Activated CD4-positive, alpha-beta T cell treated with anti-CD3 and anti-CD28 coated beads, Interleukin-2, Interleukin-6, amounts not matched to agents 100 ng/mL and 50 ng/mL, durations not matched to agents 16 hours and 8 hours (primary cell): Measurements from ENCODE around the gene CEP72.

ENCODE experiments used
- DNase-seq: peaks from one replicate; pipeline ENCODE4 v3.0.0-alpha.2; 2020

Gene CEP72

GRCh38 chr5:661891-662750 is 50.0 kb downstream of the CEP72 start:
- no peak for DNase-seq

- DNase-seq, result no peak
These were observed 50.8 kb downstream of the CEP72 start for GRCh38 chr5:662751-663435.

GRCh38 chr5:663436-664342 is 51.5 kb downstream of the CEP72 start:
- DNase-seq, result no peak

- no peak for DNase-seq
These were observed 52.3 kb downstream of the CEP72 start for GRCh38 chr5:664343-664993.

- no peak for DNase-seq
These were observed 52.8 kb downstream of the CEP72 start for GRCh38 chr5:664994-665360.

- DNase-seq, result no peak
These were observed 53.4 kb downstream of the CEP72 start for GRCh38 chr5:665541-665955.

GRCh38 chr5:665956-666711 is 54.0 kb downstream of the CEP72 start:
- no peak for DNase-seq

GRCh38 chr5:666816-667498 is 54.8 kb downstream of the CEP72 start:
- DNase-seq, result no peak

- no peak for DNase-seq
These were observed 56.3 kb downstream of the CEP72 start for GRCh38 chr5:668283-668995.

- DNase-seq, result no peak
These were observed 57.1 kb downstream of the CEP72 start for GRCh38 chr5:669111-669841.

GRCh38 chr5:669842-670395 is 57.8 kb downstream of the CEP72 start:
- no peak for DNase-seq

- no peak for DNase-seq
These were observed 58.5 kb downstream of the CEP72 start for GRCh38 chr5:670396-671270.

- peak; percentile 71 for DNase-seq
These were observed 59.6 kb downstream of the CEP72 start for GRCh38 chr5:671459-672328.

- peak; percentile 80 for DNase-seq
These were observed 60.4 kb downstream of the CEP72 start for GRCh38 chr5:672329-673160.

- no peak for DNase-seq
These were observed 61.2 kb downstream of the CEP72 start for GRCh38 chr5:673161-673830.
